NCI-H146 (cell line): ENCODE measurements around the gene S100A7A.

Experiments
- DNase-seq: peaks from one replicate; lab custom pipeline; 2025; lab: John Stamatoyannopoulos, UW

S100A7A gene

GRCh38 chr1:153415850-153416570 is at the start of gene S100A7A:
S100A7A (plus strand) TSS chr1:153416520; CDS start chr1:153418083, 1,563 bp downstream.
- no peak for DNase-seq

GRCh38 chr1:153367090-153367489 is 49.2 kb upstream of the S100A7A start:
- no peak for DNase-seq

GRCh38 chr1:153368495-153368894 is 47.8 kb upstream of the S100A7A start:
- no peak for DNase-seq

- no peak for DNase-seq
Observed at GRCh38 chr1:153370146-153370545, 46.2 kb upstream of the S100A7A start.

GRCh38 chr1:153371231-153371630 is 45.1 kb upstream of the S100A7A start:
- no peak for DNase-seq

GRCh38 chr1:153372571-153372970 is 43.7 kb upstream of the S100A7A start:
- no peak for DNase-seq

- no peak for DNase-seq
Observed at GRCh38 chr1:153374071-153374470, 42.2 kb upstream of the S100A7A start.

- DNase-seq, result no peak
Observed at GRCh38 chr1:153375511-153375910, 40.8 kb upstream of the S100A7A start, which contains the start of gene S100A12. S100A12 (minus strand) TSS chr1:153375621; CDS start chr1:153374592, 1,029 bp downstream.

- DNase-seq, result no peak
Observed at GRCh38 chr1:153379591-153379990, 36.7 kb upstream of the S100A7A start.

GRCh38 chr1:153380711-153381110 is 35.6 kb upstream of the S100A7A start:
- no peak for DNase-seq

- no peak for DNase-seq
Observed at GRCh38 chr1:153384958-153385580, 31.3 kb upstream of the S100A7A start.

- DNase-seq, result no peak
Observed at GRCh38 chr1:153386500-153386901, 29.8 kb upstream of the S100A7A start.

- no peak for DNase-seq
Observed at GRCh38 chr1:153387001-153387400, 29.3 kb upstream of the S100A7A start.

- no peak for DNase-seq
Observed at GRCh38 chr1:153387785-153388184, 28.5 kb upstream of the S100A7A start.

- no peak for DNase-seq
Observed at GRCh38 chr1:153389401-153389800, 26.9 kb upstream of the S100A7A start.

- no peak for DNase-seq
Observed at GRCh38 chr1:153389973-153390879, 26.1 kb upstream of the S100A7A start.

- DNase-seq, result no peak
Observed at GRCh38 chr1:153390938-153391710, 25.2 kb upstream of the S100A7A start, which contains the start of gene S100A8. S100A8 (minus strand) TSS chr1:153391073; CDS start chr1:153390535, 538 bp downstream.

- DNase-seq, result no peak
Observed at GRCh38 chr1:153392258-153392657, 24.1 kb upstream of the S100A7A start.

GRCh38 chr1:153392822-153393221 is 23.5 kb upstream of the S100A7A start:
- no peak for DNase-seq

GRCh38 chr1:153393926-153394325 is 22.4 kb upstream of the S100A7A start:
- no peak for DNase-seq

GRCh38 chr1:153394391-153394790 is 21.9 kb upstream of the S100A7A start:
- DNase-seq, result no peak
